Measurements from ENCODE around the gene CHD1.

- TF ChIP-seq POLR2A (IDR thresholded peaks at IDR 0.05) (no peak), CTCF (IDR thresholded peaks at IDR 0.05) (no peak)
Observed at GRCh38 chr5:98963019-98963418, 34.2 kb upstream of the CHD1 start.

Data from thyroid gland (tissue), 4 donors.